Naive thymus-derived CD8-positive, alpha-beta T cell (primary cell): ENCODE measurements around the gene PIP5K1C. TPM values are rescaled to one million over a fixed set of nuclear protein-coding genes. Genes with fewer than 3 reads are reported as not detected.
A peak's percentile ranks its signal among the peaks of the same experiment; 100 is the strongest.

ENCODE experiments used
- ATAC-seq, 2 donors: fragments of 150-1000 bp; cut with Tn5 transposase in 1 of 2; sonication (Bioruptor Pico), chemical (Tn5 transposase) in 1 of 2; 1 replicate in 1 of 2; 2 replicates in 1 of 2; pipeline ENCODE4 v1.10.0; 2021; ENCODE audit warnings: mild to moderate bottlenecking in 2 of 2, moderate library complexity in 2 of 2
- POLR2A ChIA-PET: fragments of 350-600 bp; sonication (Branson Sonifier 250); formaldehyde crosslinking; loops from one replicate; lab custom pipeline; 2021; ENCODE audit warnings: antibody characterized with exemption; lab: Charles Lee
- DNase-seq, 10 donors: peaks; one replicate each; pipeline versions ENCODE4 v3.0.0 to v3.0.0-alpha.2; 2020 to 2022
- H3K27ac Mint-ChIP-seq, 10 donors: one replicate each; pipeline ENCODE4 v1.8.0; 2020 to 2022; ENCODE audit warnings: mild to moderate bottlenecking in 10 of 10, mixed read lengths in 10 of 10, moderate library complexity in 4 of 10, inconsistent platforms in 1 of 10
- H3K27me3 Mint-ChIP-seq, 5 donors: one replicate each; pipeline ENCODE4 v1.8.0; 2021 to 2022; ENCODE audit warnings: mixed read lengths in 5 of 5
- H3K36me3 Mint-ChIP-seq, 3 donors: one replicate each; pipeline ENCODE4 v1.8.0; 2020 to 2022; ENCODE audit warnings: mixed read lengths in 3 of 3, mild to moderate bottlenecking in 2 of 3, inconsistent platforms in 1 of 3
- H3K4me1 Mint-ChIP-seq, 4 donors: one replicate each; pipeline ENCODE4 v1.8.0; 2021 to 2022; ENCODE audit warnings: mixed read lengths in 4 of 4
- H3K4me3 Mint-ChIP-seq, 10 donors: one replicate each; pipeline ENCODE4 v1.8.0; 2020 to 2022; ENCODE audit warnings: mild to moderate bottlenecking in 10 of 10, mixed read lengths in 10 of 10, moderate library complexity in 6 of 10, inconsistent platforms in 1 of 10
- H3K9me3 Mint-ChIP-seq, 9 donors: one replicate each; pipeline ENCODE4 v1.8.0; 2020 to 2022; ENCODE audit warnings: mixed read lengths in 9 of 9, mild to moderate bottlenecking in 3 of 9, inconsistent platforms in 1 of 9, moderate library complexity in 1 of 9
- polyA plus RNA-seq, 3 donors: library from polyadenylated mRNA; unstranded; fragments of 300-500 nt; fragmentation: Illumina TruSeq; gene quantifications; one replicate each; pipeline ENCODE4 v1.2.3, GENCODE V29; 2021
- total RNA-seq, 8 experiments: library from RNA in 2 of 8; stranded (reverse) in 2 of 8; gene quantifications; one replicate each; pipeline ENCODE4 v1.2.3 and lab custom pipeline; 2021 to 2026

Gene PIP5K1C
- total and polyA plus RNA-seq, 5 experiments from 2014 or later, result 3.9 to 32.0 (median 10.1) TPM

GRCh38 chr19:3698386-3698950 lies 1.8 kb downstream of the PIP5K1C start:
- H3K27ac Mint-ChIP-seq, result peak overlapping the region in 6 of 10 donors; percentile 25 to 85 (median 64)
- ATAC-seq, result peak in 1 of 2 donors; percentile 22
- no peaks in the 10 kb centered on the region for H3K9me3 Mint-ChIP-seq
- no peaks in the 10 kb centered on the region for H3K27me3 Mint-ChIP-seq
- H3K4me3 Mint-ChIP-seq, result peak overlapping the region; percentile 24 to 91 (median 63)
- peak in 1 of 10 donors; percentile 12 for DNase-seq
- POLR2A ChIA-PET, result interaction anchor here (0.6 to 6.6 kb wide), 4 partner anchors 11 to 1407 kb away, joined by 3 to 98 read pairs (median 5); no protein-coding TSS in a partner anchor
- H3K36me3 Mint-ChIP-seq, result peaks cover 0 to 2% (median 0%) of the 10 kb centered on the region in 3 donors
- H3K4me1 Mint-ChIP-seq, result peaks cover 15 to 38% (median 29%) of the 10 kb centered on the region in 4 donors

- H3K27me3 Mint-ChIP-seq, result no peaks in the 10 kb centered on the region
- peak overlapping the region; percentile 24 to 91 (median 63) for H3K4me3 Mint-ChIP-seq
- H3K4me1 Mint-ChIP-seq, result peaks cover 17 to 40% (median 30%) of the 10 kb centered on the region in 4 donors
- ATAC-seq (no peak), DNase-seq (no peak)
- POLR2A ChIA-PET, result interaction anchor here (0.6 to 6.6 kb wide), 5 partner anchors 10 to 1406 kb away, joined by 3 to 98 read pairs (median 4); partner anchors contain the start of gene TJP3
- peaks cover 0 to 2% (median 0%) of the 10 kb centered on the region in 3 donors for H3K36me3 Mint-ChIP-seq
- no peaks in the 10 kb centered on the region for H3K9me3 Mint-ChIP-seq
- peak overlapping the region in 2 of 10 donors; percentile 69 to 85 for H3K27ac Mint-ChIP-seq
Measured at GRCh38 chr19:3697671-3698385, 2.4 kb downstream of the PIP5K1C start.

GRCh38 chr19:3697094-3697493 lies 3.2 kb downstream of the PIP5K1C start:
- no peaks in the 10 kb centered on the region for H3K27me3 Mint-ChIP-seq
- peak overlapping the region in 1 of 10 donors; percentile 37 for H3K4me3 Mint-ChIP-seq
- peak overlapping the region in 1 of 10 donors; percentile 74 for H3K27ac Mint-ChIP-seq
- ATAC-seq (no peak), DNase-seq (no peak)
- peaks cover 0 to 2% (median 0%) of the 10 kb centered on the region in 3 donors for H3K36me3 Mint-ChIP-seq
- POLR2A ChIA-PET, result interaction anchor here (0.6 to 6.6 kb wide), 3 partner anchors 10 to 30 kb away, joined by 3 to 98 read pairs (median 6); partner anchors contain the start of gene TJP3
- H3K9me3 Mint-ChIP-seq, result peaks cover 0 to 2% (median 0%) of the 10 kb centered on the region in 9 donors
- H3K4me1 Mint-ChIP-seq, result peaks cover 20 to 45% (median 30%) of the 10 kb centered on the region in 4 donors

- DNase-seq (no peak), ATAC-seq (no peak)
- H3K4me1 Mint-ChIP-seq, result peaks cover 20 to 45% (median 32%) of the 10 kb centered on the region in 4 donors
- peaks cover 0 to 2% (median 0%) of the 10 kb centered on the region in 9 donors for H3K9me3 Mint-ChIP-seq
- POLR2A ChIA-PET, result interaction anchor here (6.6 kb wide), 1 partner anchor 9 kb away, joined by 98 read pairs; no protein-coding TSS in a partner anchor
- peaks cover 0 to 2% (median 0%) of the 10 kb centered on the region in 3 donors for H3K36me3 Mint-ChIP-seq
- H3K27ac Mint-ChIP-seq, result peak overlapping the region in 1 of 10 donors; percentile 24
- H3K4me3 Mint-ChIP-seq, result peak overlapping the region in 2 of 10 donors; percentile 14 to 37
- no peaks in the 10 kb centered on the region for H3K27me3 Mint-ChIP-seq
Measured at GRCh38 chr19:3696660-3696995, 3.6 kb downstream of the PIP5K1C start.

GRCh38 chr19:3695986-3696659 lies 4.1 kb downstream of the PIP5K1C start:
- Mint-ChIP-seq H3K36me3 (peaks cover 0 to 2% (median 0%) of the 10 kb centered on the region in 3 donors), H3K27me3 (no peaks in the 10 kb centered on the region), H3K9me3 (peaks cover 0 to 2% (median 0%) of the 10 kb centered on the region in 9 donors), H3K27ac (peak overlapping the region in 3 of 10 donors; percentile 39 to 74 (median 70)), H3K4me1 (peaks cover 20 to 50% (median 36%) of the 10 kb centered on the region in 4 donors), H3K4me3 (peak overlapping the region in 2 of 10 donors; percentile 14 to 37)
- no peak for ATAC-seq
- DNase-seq, result no peak
- POLR2A ChIA-PET, result interaction anchor here (0.7 to 6.6 kb wide), 2 partner anchors 9 to 349 kb away, joined by 4 to 98 read pairs; no protein-coding TSS in a partner anchor

- peaks cover 0 to 2% (median 0%) of the 10 kb centered on the region in 3 donors for H3K36me3 Mint-ChIP-seq
- peaks cover 0 to 2% (median 0%) of the 10 kb centered on the region in 9 donors for H3K9me3 Mint-ChIP-seq
- H3K27ac Mint-ChIP-seq, result peak overlapping the region in 1 of 10 donors; percentile 74
- H3K4me3 Mint-ChIP-seq, result no peak overlapping the region
- peaks cover 24 to 51% (median 38%) of the 10 kb centered on the region in 4 donors for H3K4me1 Mint-ChIP-seq
- no peaks in the 10 kb centered on the region for H3K27me3 Mint-ChIP-seq
- no peak for DNase-seq
- POLR2A ChIA-PET, result interaction anchor here (0.6 to 6.6 kb wide), 3 partner anchors 8 to 350 kb away, joined by 3 to 98 read pairs (median 4); partner anchors contain the start of gene MRPL54
- no peak for ATAC-seq
Measured at GRCh38 chr19:3695124-3695733, 5.0 kb downstream of the PIP5K1C start.

- Mint-ChIP-seq H3K36me3 (peaks cover 0 to 2% (median 0%) of the 10 kb centered on the region in 3 donors), H3K4me3 (peak overlapping the region in 1 of 10 donors; percentile 58), H3K27me3 (no peaks in the 10 kb centered on the region), H3K9me3 (peaks cover 0 to 2% (median 0%) of the 10 kb centered on the region in 9 donors), H3K27ac (peak overlapping the region in 2 of 10 donors; percentile 40 to 62), H3K4me1 (peaks cover 28 to 56% (median 44%) of the 10 kb centered on the region in 4 donors)
- DNase-seq (no peak), ATAC-seq (no peak)
- POLR2A ChIA-PET, result no interaction called here
Measured at GRCh38 chr19:3694361-3695123, 5.7 kb downstream of the PIP5K1C start.

- ATAC-seq (no peak), DNase-seq (no peak)
- Mint-ChIP-seq H3K27ac (peak overlapping the region in 4 of 10 donors; percentile 31 to 70 (median 54)), H3K27me3 (no peaks in the 10 kb centered on the region), H3K4me1 (peaks cover 26 to 53% (median 42%) of the 10 kb centered on the region in 4 donors), H3K4me3 (no peak overlapping the region), H3K9me3 (peaks cover 0 to 2% (median 0%) of the 10 kb centered on the region in 9 donors), H3K36me3 (peaks cover 0 to 2% (median 0%) of the 10 kb centered on the region in 3 donors)
- POLR2A ChIA-PET, result interaction anchor here (1.1 kb wide), 1 partner anchor 21 kb away, joined by 4 read pairs; no protein-coding TSS in a partner anchor
Measured at GRCh38 chr19:3693025-3693925, 7.0 kb downstream of the PIP5K1C start.

- peaks cover 0 to 2% (median 0%) of the 10 kb centered on the region in 9 donors for H3K9me3 Mint-ChIP-seq
- ATAC-seq, result peak; percentile 36 to 54
- peak overlapping the region in 1 of 10 donors; percentile 29 for H3K4me3 Mint-ChIP-seq
- H3K4me1 Mint-ChIP-seq, result peaks cover 24 to 51% (median 40%) of the 10 kb centered on the region in 4 donors
- peak overlapping the region in 5 of 10 donors; percentile 18 to 72 (median 53) for H3K27ac Mint-ChIP-seq
- POLR2A ChIA-PET, result interaction anchor here (1.1 kb wide), 1 partner anchor 20 kb away, joined by 4 read pairs; no protein-coding TSS in a partner anchor
- no peaks in the 10 kb centered on the region for H3K27me3 Mint-ChIP-seq
- DNase-seq, result peak in 9 of 10 donors; percentile 32 to 59 (median 50)
- peaks cover 0 to 2% (median 0%) of the 10 kb centered on the region in 3 donors for H3K36me3 Mint-ChIP-seq
Measured at GRCh38 chr19:3692141-3693024, 7.9 kb downstream of the PIP5K1C start.
